HG03354 (cell line): ENCODE measurements around the gene MAN1C1.

Experiments used
- ATAC-seq: cut with Tn5 transposase; IDR thresholded peaks from one replicate; pipeline ENCODE4 v1.9.1; 2021; ENCODE audit warnings: mild to moderate bottlenecking; ENCODE audit not compliant: unreplicated experiment, poor library complexity, severe bottlenecking

MAN1C1 gene

GRCh38 chr1:25673456-25673855 is 56.9 kb downstream of the MAN1C1 start:
- no peak for ATAC-seq

- ATAC-seq = no peak
These were observed 57.6 kb downstream of the MAN1C1 start for GRCh38 chr1:25673962-25674806.

- no peak for ATAC-seq
These were observed 58.2 kb downstream of the MAN1C1 start for GRCh38 chr1:25674807-25675084.

GRCh38 chr1:25675729-25676476 is 59.3 kb downstream of the MAN1C1 start:
- ATAC-seq = peak; percentile 96

- peak; percentile 15 for ATAC-seq
These were observed 59.9 kb downstream of the MAN1C1 start for GRCh38 chr1:25676488-25676887.

GRCh38 chr1:25677193-25677773 is 60.7 kb downstream of the MAN1C1 start:
- ATAC-seq = no peak

GRCh38 chr1:25679171-25679570 is 62.6 kb downstream of the MAN1C1 start:
- ATAC-seq = no peak

GRCh38 chr1:25680701-25681100 is 64.1 kb downstream of the MAN1C1 start:
- ATAC-seq = no peak

- ATAC-seq = no peak
These were observed 65.5 kb downstream of the MAN1C1 start for GRCh38 chr1:25682059-25682601.

GRCh38 chr1:25683177-25683576 is 66.6 kb downstream of the MAN1C1 start:
- no peak for ATAC-seq

GRCh38 chr1:25683731-25684130 is 67.1 kb downstream of the MAN1C1 start:
- ATAC-seq = no peak

- no peak for ATAC-seq
These were observed 67.8 kb downstream of the MAN1C1 start for GRCh38 chr1:25684216-25684965.

GRCh38 chr1:25685211-25685750 is 68.7 kb downstream of the MAN1C1 start:
- no peak for ATAC-seq

- no peak for ATAC-seq
These were observed 69.5 kb downstream of the MAN1C1 start for GRCh38 chr1:25685938-25686665.

- no peak for ATAC-seq
These were observed 70.8 kb downstream of the MAN1C1 start for GRCh38 chr1:25687221-25688017.

GRCh38 chr1:25688390-25689119 is 72.0 kb downstream of the MAN1C1 start:
- no peak for ATAC-seq

- ATAC-seq = no peak
These were observed 73.2 kb downstream of the MAN1C1 start for GRCh38 chr1:25689686-25690381.
